Activated naive CD8-positive, alpha-beta T cell treated with anti-CD3 and anti-CD28 coated beads, Interleukin-2, amount 10 ng/mL, durations not matched to agents 7 days and 5 days (primary cell): ENCODE measurements around the gene CDH16. TPM values are rescaled to one million over a fixed set of nuclear protein-coding genes. Genes with fewer than 3 reads are reported as not detected.
"Not testable (repeated sequence)": the region's sequence is repeated elsewhere in the genome, so short reads cannot be mapped to it uniquely, and the experiment has no call there.

ENCODE experiments used
- ATAC-seq: fragments of 150-1000 bp; cut with Tn5 transposase; one replicate; pipeline ENCODE4 v1.10.0; 2021; ENCODE audit warnings: low read depth, moderate library complexity
- POLR2A ChIA-PET: fragments of 350-600 bp; sonication (Branson Sonifier 250); formaldehyde crosslinking; loops from one replicate; lab custom pipeline; 2021; ENCODE audit warnings: antibody characterized with exemption; lab: Charles Lee
- DNase-seq: peaks from one replicate; pipeline ENCODE4 v3.0.0; 2021
- H3K27ac Mint-ChIP-seq: one replicate; pipeline ENCODE4 v1.8.0; 2022; ENCODE audit warnings: mild to moderate bottlenecking, mixed read lengths
- H3K27me3 Mint-ChIP-seq: one replicate; pipeline ENCODE4 v1.8.0; 2022; ENCODE audit warnings: mild to moderate bottlenecking, moderate library complexity, mixed read lengths
- H3K36me3 Mint-ChIP-seq: one replicate; pipeline ENCODE4 v1.8.0; 2021; ENCODE audit warnings: mild to moderate bottlenecking, mixed read lengths
- H3K4me1 Mint-ChIP-seq: one replicate; pipeline ENCODE4 v1.8.0; 2021; ENCODE audit warnings: mixed read lengths
- H3K4me3 Mint-ChIP-seq: one replicate; pipeline ENCODE4 v1.8.0; 2022; ENCODE audit warnings: mild to moderate bottlenecking, moderate library complexity, mixed read lengths
- H3K9me3 Mint-ChIP-seq: one replicate; pipeline ENCODE4 v1.8.0; 2021; ENCODE audit warnings: mixed read lengths
- total RNA-seq, 2 experiments: library from RNA; stranded (reverse); gene quantifications; one replicate each; pipeline ENCODE4 v1.2.3, GENCODE V29; 2021

CDH16 gene
- total RNA-seq, 2 experiments from 2014 or later = not detected

DNA sequence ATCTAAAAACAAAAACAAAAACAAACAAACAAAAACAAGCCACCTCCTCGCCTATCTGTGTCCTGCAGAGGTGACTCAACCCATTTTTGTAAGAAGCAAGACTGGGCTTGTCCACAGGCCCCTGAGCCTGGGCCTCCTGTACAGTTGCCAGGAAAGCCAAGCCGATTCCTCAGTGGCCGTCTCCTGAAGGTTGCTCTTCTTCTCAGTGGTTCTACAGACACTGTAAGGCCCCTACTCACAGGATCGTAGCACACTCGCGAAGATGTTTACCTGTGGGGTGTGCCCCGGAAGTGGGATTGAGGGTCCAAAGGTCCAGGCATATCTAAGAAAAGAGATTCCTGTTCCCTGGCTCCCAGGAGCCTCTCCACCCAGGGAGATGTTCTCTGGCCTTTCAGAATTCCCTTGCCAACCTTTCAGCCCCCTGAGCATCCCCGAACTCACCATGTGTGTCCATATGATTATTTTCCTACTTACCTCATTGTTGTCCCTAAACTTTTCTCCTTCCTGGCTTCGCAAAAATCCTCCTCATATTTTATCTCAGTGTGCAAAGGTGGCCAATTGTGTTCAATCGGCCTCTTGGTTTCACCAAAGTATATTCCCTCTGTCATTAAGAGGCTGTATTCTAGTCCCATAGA lies 34.9 kb upstream of the CDH16 start:
- H3K27ac Mint-ChIP-seq = no peak overlapping the region
- peaks cover 42% of the 10 kb centered on the region for H3K27me3 Mint-ChIP-seq
- no peak overlapping the region for H3K4me3 Mint-ChIP-seq
- H3K4me1 Mint-ChIP-seq = peaks cover 6% of the 10 kb centered on the region
- DNase-seq = no peak
- ATAC-seq = no peak
- POLR2A ChIA-PET = interaction anchor here (1.5 kb wide), 1 partner anchor 74 kb away, joined by 3 read pairs; no protein-coding TSS in a partner anchor
- peaks cover 3% of the 10 kb centered on the region for H3K9me3 Mint-ChIP-seq
- no peaks in the 10 kb centered on the region for H3K36me3 Mint-ChIP-seq

DNA sequence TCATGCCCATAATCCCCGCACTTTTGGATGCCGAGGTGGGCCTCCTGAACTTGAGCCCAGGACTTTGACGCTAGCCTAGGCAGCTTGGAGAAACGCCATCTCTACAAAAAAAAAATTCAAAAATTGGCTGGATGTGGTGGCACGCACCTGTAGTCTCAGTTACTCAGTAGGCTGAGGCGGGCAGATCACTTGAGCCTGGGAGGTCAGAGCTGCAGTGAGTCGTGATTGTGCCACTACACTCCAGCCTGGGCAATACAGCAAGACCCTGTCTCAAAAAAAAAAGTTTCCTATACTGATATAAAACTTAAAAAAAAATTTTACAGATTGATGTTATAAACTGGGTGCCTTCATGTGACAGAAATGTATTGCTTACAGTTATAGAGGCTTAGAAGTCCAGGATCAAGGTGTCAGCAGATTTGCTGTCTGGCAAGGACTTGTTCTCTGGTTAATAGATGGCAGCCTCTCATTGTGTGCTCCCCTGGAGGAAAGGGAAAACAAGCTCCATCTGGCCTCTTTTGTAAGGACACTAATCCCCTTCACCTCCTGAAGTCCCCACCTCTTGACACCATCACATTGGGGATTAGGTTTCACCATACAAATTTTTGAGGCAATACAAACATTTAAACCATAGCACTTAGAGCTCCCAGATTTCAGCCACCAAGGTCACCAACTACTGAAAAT lies 33.9 kb upstream of the CDH16 start:
- POLR2A ChIA-PET = interaction anchor here (0.6 to 1.5 kb wide), 2 partner anchors 75 to 201 kb away, joined by 3 read pairs; no protein-coding TSS in a partner anchor
- Mint-ChIP-seq H3K4me1 (peaks cover 6% of the 10 kb centered on the region), H3K9me3 (peaks cover 3% of the 10 kb centered on the region), H3K36me3 (no peaks in the 10 kb centered on the region), H3K27ac (no peak overlapping the region), H3K4me3 (no peak overlapping the region), H3K27me3 (peaks cover 48% of the 10 kb centered on the region)
- DNase-seq (no peak), ATAC-seq (no peak)

DNA sequence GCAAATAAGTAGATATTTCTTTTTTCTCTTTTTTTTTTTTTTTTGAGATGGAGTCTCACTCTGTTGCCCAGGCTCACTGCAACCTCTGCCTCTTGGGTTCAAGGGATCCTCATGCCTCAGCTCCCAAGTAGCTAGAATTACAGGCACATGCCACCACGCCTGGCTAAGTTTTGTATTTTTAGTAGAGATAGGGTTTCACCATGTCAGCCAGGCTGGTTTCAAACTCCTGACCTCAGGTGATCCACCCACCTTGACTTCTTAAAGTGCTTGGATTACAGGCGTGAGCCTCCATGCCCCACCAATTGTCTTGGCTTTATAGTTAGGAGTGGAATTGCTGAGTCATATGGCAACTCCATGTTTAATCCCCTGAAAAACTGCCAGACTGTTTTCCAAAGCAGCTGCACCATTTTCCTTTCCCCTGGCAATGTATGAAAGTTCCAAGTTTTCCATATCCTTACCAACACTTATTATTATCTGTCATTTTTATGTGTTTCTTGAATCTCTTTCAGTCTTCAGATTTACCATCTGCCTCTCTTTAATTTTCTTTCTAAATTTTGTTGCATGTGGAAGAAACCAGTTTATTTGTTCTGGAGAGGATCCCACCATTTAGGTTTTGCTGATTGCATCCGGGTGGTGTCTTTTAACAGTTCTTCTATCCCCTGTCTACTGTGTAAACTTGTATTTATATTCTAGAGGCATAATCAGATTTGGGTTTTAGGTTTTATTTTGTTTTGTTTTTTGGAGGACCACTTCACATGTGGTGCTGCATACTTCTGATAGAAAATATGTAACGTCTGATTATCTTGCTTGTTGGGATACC lies 32.5 kb upstream of the CDH16 start:
- peaks cover 3% of the 10 kb centered on the region for H3K9me3 Mint-ChIP-seq
- no peak for ATAC-seq
- H3K27ac Mint-ChIP-seq = no peak overlapping the region
- peaks cover 9% of the 10 kb centered on the region for H3K4me1 Mint-ChIP-seq
- no peaks in the 10 kb centered on the region for H3K36me3 Mint-ChIP-seq
- POLR2A ChIA-PET = no interaction called here
- no peak overlapping the region for H3K4me3 Mint-ChIP-seq
- peaks cover 48% of the 10 kb centered on the region for H3K27me3 Mint-ChIP-seq
- no peak for DNase-seq

DNA sequence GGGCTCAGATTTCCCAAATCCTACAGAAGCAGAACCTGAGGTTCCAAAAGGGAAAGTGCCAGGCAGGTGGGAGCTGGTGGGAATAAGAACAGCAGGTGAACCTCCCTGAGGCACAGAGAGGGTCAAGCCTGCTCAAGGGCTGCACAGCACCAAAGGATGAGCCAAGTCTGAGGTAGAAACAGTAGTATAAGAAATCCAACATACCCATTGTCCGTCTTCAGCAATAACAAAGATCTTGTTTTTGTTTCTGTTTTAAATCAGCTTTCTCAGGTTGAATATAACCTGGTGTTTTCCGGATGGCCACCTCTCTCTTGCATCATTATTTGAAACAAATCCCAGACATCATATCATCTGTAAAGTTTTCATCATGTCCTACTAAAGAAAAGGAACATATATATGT lies 31.8 kb upstream of the CDH16 start:
- no peaks in the 10 kb centered on the region for H3K36me3 Mint-ChIP-seq
- POLR2A ChIA-PET = interaction anchor here (0.5 to 0.7 kb wide), 2 partner anchors 132 to 200 kb away, joined by 3 to 4 read pairs; no protein-coding TSS in a partner anchor
- peaks cover 48% of the 10 kb centered on the region for H3K27me3 Mint-ChIP-seq
- no peak for DNase-seq
- no peak overlapping the region for H3K4me3 Mint-ChIP-seq
- H3K4me1 Mint-ChIP-seq = peaks cover 9% of the 10 kb centered on the region
- no peak for ATAC-seq
- H3K27ac Mint-ChIP-seq = no peak overlapping the region
- peaks cover 3% of the 10 kb centered on the region for H3K9me3 Mint-ChIP-seq

DNA sequence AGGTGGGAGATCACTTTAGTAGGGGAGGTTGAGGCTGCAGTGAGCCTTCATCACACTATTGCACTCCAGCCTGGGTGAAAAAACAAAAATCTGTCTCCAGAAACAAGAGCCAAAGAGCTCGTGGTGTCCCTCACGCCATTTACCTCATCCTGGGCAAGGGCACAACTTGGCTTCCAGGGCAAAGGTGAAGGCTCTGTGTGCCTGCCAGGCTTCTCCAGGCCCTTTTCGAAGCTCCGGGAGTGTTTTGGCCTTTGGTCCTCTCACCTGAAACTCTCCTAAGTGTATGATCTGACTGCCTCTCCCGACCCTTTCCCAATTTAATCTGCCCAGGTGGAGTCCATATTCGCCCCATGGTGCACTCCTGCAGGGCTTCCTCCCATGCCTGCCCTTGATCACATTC lies 30.8 kb upstream of the CDH16 start:
- DNase-seq (no peak), ATAC-seq (no peak)
- H3K27me3 Mint-ChIP-seq = peaks cover 48% of the 10 kb centered on the region
- H3K4me3 Mint-ChIP-seq = no peak overlapping the region
- H3K36me3 Mint-ChIP-seq = no peaks in the 10 kb centered on the region
- H3K4me1 Mint-ChIP-seq = peaks cover 9% of the 10 kb centered on the region
- POLR2A ChIA-PET = interaction anchor here (1.1 kb wide), 1 partner anchor 12 kb away, joined by 3 read pairs; the partner anchor contains the start of gene CES3
- H3K27ac Mint-ChIP-seq = no peak overlapping the region
- peaks cover 3% of the 10 kb centered on the region for H3K9me3 Mint-ChIP-seq

DNA sequence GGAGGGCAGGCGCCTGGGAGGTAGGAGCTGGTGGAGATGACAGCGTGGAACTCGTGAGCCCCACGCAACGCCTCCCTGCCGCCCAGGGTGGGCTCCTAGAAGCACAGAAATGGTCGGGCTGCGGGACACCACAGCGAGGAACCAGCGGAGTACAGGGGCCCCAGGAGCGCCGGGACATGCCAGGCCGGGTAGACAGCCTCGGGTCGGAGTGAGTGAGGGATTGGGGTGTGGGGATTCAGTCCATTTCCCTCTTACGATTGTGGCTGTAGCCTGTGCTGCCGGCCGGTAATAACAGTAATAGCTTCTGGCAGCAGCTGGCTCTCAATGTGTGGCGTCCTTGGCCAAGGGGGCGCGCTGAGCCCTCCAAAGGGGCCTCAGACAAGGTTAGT lies 30.1 kb upstream of the CDH16 start:
- POLR2A ChIA-PET = interaction anchor here (0.6 to 1.1 kb wide), 2 partner anchors 12 to 79 kb away, joined by 3 read pairs; partner anchors contain the start of gene CES3

DNA sequence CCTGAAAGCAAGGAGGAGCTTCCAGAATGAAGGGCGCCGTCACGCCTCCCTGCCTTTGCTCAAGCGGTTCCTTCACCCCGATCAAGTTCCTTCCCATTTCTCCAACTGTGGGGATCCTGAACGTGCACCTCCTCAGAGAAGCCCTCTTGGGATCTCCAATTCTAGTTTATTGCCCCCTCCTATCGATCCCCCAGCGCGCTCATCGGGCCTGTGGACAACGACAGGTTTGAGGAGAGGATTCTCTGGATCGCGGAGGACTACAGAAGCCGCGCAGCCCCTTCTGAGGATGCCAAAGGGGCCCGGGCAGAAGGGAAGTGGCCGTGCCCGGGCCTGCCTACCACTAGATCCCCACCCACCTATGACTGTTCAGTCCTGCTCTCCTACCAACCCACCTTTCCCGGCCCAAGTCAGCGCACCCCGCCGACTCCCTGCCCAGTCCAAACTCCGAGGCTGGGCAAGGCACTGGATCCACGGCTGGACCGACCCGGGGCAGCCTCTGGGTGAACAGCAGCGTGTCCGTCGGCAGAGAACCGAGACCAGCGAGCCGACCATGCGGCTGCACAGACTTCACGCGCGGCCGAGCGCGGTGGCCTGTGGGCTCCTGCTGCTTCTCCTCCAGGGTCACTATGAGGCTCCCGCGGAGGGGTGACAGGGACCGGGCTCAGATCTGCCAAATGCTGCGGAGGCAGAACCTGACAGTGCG lies 29.6 kb upstream of the CDH16 start:
- POLR2A ChIA-PET = interaction anchor here (0.6 to 1.1 kb wide), 2 partner anchors 13 to 80 kb away, joined by 3 read pairs; partner anchors contain the start of gene CES3
- H3K27me3 Mint-ChIP-seq = peaks cover 44% of the 10 kb centered on the region
- ATAC-seq = peak; percentile 24
- peaks cover 2% of the 10 kb centered on the region for H3K36me3 Mint-ChIP-seq
- H3K4me3 Mint-ChIP-seq = peak overlapping the region; percentile 92
- H3K27ac Mint-ChIP-seq = no peak overlapping the region
- peaks cover 3% of the 10 kb centered on the region for H3K9me3 Mint-ChIP-seq
- peak; percentile 47 for DNase-seq
- peaks cover 9% of the 10 kb centered on the region for H3K4me1 Mint-ChIP-seq

More for the DNA sequence above, 30.1 kb upstream of the CDH16 start:
- Mint-ChIP-seq H3K4me1 (peaks cover 9% of the 10 kb centered on the region), H3K36me3 (peaks cover 2% of the 10 kb centered on the region), H3K4me3 (peak overlapping the region; percentile 92), H3K9me3 (peaks cover 3% of the 10 kb centered on the region), H3K27me3 (peaks cover 45% of the 10 kb centered on the region), H3K27ac (no peak overlapping the region)
- ATAC-seq (no peak), DNase-seq (no peak)

DNA sequence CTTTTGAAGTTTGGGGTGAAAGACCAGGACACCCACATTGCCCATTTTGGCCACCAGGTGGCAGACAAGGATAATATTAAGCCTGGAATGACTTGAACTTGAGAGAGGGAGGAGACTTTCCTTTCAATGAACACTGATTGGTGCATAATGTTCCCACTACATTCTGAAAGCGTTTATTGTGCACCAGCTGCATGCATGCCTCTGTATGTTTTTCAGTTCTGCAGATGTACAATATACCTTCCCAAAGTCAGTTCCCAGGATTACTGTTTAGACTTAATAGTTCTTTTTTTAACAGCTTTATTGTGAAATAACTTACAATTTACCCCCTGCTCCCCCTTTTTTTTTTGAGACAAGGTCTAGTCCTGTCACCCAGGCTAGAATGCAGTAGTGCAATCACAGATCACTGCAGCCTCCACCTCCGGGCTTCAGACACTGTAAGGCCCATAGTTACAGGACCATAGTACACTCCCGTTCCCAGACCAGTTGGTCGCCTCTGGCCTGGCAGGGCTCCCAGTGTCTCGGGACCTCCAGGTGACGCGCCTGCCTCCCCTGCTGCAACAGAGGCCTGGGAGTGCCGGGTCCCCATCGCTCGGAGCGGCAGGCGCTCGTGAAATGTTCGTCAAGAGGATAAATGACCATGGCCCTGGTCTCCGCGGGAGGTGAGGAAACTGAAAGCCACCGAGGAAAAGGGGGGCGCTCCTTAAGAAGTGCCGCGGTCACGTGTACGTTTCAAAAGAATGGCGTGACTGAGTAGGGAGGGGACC lies 28.8 kb upstream of the CDH16 start:
- H3K27me3 Mint-ChIP-seq = peaks cover 40% of the 10 kb centered on the region
- peak; percentile 82 for ATAC-seq
- POLR2A ChIA-PET = interaction anchor here (1.4 kb wide), 1 partner anchor 14 kb away, joined by 3 read pairs; no protein-coding TSS in a partner anchor
- DNase-seq = peak; percentile 81
- H3K36me3 Mint-ChIP-seq = peaks cover 4% of the 10 kb centered on the region
- H3K4me3 Mint-ChIP-seq = peak overlapping the region; percentile 92
- no peak overlapping the region for H3K27ac Mint-ChIP-seq
- peaks cover 9% of the 10 kb centered on the region for H3K4me1 Mint-ChIP-seq
- peaks cover 3% of the 10 kb centered on the region for H3K9me3 Mint-ChIP-seq

DNA sequence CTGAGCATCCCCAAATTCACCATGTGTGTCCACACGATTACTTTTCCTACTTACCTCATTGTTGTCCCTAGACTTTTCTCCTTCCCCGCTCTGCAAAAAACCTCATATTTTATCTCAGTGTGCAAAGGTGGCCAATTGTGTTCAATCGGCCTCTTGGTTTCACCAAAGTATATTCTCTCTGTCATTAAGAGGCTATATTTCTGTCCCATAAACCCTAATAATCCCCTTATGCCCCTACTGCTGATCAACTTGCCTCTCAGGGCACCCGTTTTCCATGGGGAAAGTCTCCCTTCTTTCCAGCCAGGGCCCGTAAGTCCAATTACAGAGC lies 28.3 kb upstream of the CDH16 start:
- POLR2A ChIA-PET = interaction anchor here (1.4 kb wide), 1 partner anchor 14 kb away, joined by 3 read pairs; no protein-coding TSS in a partner anchor
- Mint-ChIP-seq H3K4me3 (no peak overlapping the region), H3K27me3 (peaks cover 36% of the 10 kb centered on the region), H3K27ac (no peak overlapping the region), H3K36me3 (peaks cover 5% of the 10 kb centered on the region), H3K9me3 (peaks cover 3% of the 10 kb centered on the region), H3K4me1 (peaks cover 9% of the 10 kb centered on the region)
- DNase-seq (no peak), ATAC-seq (no peak)

DNA sequence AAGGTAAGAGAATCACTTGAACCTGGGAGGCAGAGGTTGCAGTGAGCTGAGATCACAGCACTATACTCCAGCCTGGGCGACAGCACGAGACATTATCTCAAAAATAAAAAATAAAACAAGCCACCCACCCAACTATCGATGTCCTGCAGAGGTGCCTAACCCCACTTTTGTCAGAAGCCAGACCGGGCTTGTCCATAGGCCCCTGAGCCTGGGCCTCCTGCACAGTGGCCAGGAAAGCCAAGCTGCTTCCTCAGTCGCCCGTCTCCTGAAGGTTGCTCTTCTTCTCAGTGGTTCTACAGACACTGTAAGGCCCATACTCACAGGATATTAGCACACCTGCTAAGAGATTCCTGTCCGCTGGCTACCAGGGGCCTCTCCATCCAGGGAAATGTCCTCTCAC lies 27.9 kb upstream of the CDH16 start:
- Mint-ChIP-seq H3K4me1 (peaks cover 9% of the 10 kb centered on the region), H3K36me3 (peaks cover 6% of the 10 kb centered on the region), H3K27me3 (peaks cover 32% of the 10 kb centered on the region), H3K27ac (no peak overlapping the region), H3K9me3 (peaks cover 3% of the 10 kb centered on the region), H3K4me3 (no peak overlapping the region)
- POLR2A ChIA-PET = interaction anchor here (1.4 kb wide), 1 partner anchor 13 kb away, joined by 3 read pairs; no protein-coding TSS in a partner anchor
- DNase-seq (no peak), ATAC-seq (no peak)

DNA sequence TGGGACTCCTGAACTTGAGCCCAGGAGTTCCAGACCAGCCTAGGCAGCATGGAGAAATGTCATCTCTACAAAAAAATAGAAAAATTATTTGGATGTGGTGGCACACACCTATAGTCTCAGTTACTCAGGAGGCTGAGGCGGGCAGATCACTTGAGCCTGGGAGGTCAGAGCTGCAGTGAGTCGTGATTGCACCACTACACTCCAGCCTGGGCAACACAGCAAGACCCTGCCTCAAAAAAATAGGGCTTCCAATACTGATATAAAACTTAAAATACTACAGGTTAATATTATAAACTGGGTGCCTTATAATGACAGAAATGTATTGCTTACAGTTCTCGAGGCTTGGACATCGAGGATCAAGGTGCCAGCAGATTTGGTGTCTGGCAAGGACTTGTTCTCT lies 27.3 kb upstream of the CDH16 start:
- H3K4me3 Mint-ChIP-seq = no peak overlapping the region
- peaks cover 26% of the 10 kb centered on the region for H3K27me3 Mint-ChIP-seq
- no peak overlapping the region for H3K27ac Mint-ChIP-seq
- POLR2A ChIA-PET = no interaction called here
- H3K36me3 Mint-ChIP-seq = peaks cover 6% of the 10 kb centered on the region
- H3K4me1 Mint-ChIP-seq = peaks cover 9% of the 10 kb centered on the region
- no peak for DNase-seq
- ATAC-seq = no peak
- no peaks in the 10 kb centered on the region for H3K9me3 Mint-ChIP-seq

DNA sequence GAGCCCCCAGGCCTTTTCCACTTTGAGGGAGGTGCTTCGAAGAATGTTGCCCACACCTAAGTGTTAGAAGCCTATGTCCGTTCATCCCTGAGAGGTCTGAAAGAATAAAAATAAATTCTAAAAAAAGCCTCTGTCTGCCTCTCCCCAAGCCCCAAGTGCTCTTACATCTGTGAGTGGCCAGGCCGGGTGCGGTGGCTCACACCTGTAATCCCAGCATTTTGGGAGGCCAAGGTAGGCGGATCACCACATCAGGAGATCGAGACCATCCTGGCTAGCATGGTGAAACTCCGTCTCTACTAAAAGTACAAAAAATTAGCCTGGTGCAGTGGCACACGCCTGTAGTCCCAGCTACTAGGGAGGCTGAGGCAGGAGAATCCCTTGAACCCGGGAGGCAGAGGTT lies 26.3 kb upstream of the CDH16 start:
- H3K4me3 Mint-ChIP-seq, POLR2A ChIA-PET, H3K36me3 Mint-ChIP-seq, ATAC-seq, H3K4me1 Mint-ChIP-seq, DNase-seq, H3K27ac Mint-ChIP-seq, H3K9me3 Mint-ChIP-seq: not testable (repeated sequence)
- peaks cover 20% of the 10 kb centered on the region for H3K27me3 Mint-ChIP-seq
